ENCODE data around the gene INPP5A.

DNA sequence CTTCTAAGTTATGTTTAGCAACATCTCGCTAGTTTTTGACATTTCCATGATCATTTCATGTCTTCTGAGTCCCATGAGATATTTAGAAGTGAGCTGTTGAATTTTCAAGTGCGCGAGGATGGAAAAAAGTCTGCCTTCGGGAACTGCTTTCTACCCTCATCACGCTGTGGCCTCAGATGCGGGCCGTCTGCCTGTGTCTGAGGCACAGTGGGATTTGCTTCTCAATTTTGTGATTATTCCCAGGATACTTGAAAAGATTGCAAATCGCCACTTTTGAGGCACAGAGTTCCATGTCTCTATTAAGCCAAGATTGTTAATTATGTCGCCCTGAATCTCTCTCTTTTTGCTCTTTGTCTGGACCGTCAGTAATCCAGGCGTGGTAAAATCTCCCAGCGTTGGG is 279.1 kb downstream of the INPP5A start:
- TF ChIP-seq, protein P1, sequence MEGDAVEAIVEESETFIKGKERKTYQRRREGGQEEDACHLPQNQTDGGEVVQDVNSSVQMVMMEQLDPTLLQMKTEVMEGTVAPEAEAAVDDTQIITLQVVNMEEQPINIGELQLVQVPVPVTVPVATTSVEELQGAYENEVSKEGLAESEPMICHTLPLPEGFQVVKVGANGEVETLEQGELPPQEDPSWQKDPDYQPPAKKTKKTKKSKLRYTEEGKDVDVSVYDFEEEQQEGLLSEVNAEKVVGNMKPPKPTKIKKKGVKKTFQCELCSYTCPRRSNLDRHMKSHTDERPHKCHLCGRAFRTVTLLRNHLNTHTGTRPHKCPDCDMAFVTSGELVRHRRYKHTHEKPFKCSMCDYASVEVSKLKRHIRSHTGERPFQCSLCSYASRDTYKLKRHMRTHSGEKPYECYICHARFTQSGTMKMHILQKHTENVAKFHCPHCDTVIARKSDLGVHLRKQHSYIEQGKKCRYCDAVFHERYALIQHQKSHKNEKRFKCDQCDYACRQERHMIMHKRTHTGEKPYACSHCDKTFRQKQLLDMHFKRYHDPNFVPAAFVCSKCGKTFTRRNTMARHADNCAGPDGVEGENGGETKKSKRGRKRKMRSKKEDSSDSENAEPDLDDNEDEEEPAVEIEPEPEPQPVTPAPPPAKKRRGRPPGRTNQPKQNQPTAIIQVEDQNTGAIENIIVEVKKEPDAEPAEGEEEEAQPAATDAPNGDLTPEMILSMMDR (IDR thresholded peaks at IDR 0.05) = no peak
- TF ChIP-seq POLR2AphosphoS5 (IDR thresholded peaks at IDR 0.05) = no peak
- no peak for TF ChIP-seq POLR2A (IDR thresholded peaks at IDR 0.05)
- TF ChIP-seq EP300 (IDR thresholded peaks at IDR 0.05) = no peak

Measured in upper lobe of left lung (tissue), 4 donors.